ENCODE results near the gene LPO. TPM values are rescaled to one million over a fixed set of nuclear protein-coding genes. Genes with fewer than 3 reads are reported as not detected.

LPO gene
- total RNA-seq, 2 donors from 2014 or later: 0.44 TPM; not detected in 1

GRCh38 chr17:58250344-58251011 lies 12.1 kb downstream of the LPO start:
- H3K36me3 Mint-ChIP-seq (ENCODE audit: low read depth): no peaks in the 10 kb centered on the region
- peaks cover 38% of the 10 kb centered on the region for H3K27me3 Mint-ChIP-seq
- DNase-seq (no peak), ATAC-seq (no peak)
- no peaks in the 10 kb centered on the region for H3K9me3 ChIP-seq (ENCODE audit: control insufficient read depth, low read length, poor library complexity, severe bottlenecking)
- no peak overlapping the region for H3K27ac Mint-ChIP-seq
- peaks cover 16% of the 10 kb centered on the region for H3K4me1 Mint-ChIP-seq
- no peak overlapping the region for H3K4me3 Mint-ChIP-seq

DNA sequence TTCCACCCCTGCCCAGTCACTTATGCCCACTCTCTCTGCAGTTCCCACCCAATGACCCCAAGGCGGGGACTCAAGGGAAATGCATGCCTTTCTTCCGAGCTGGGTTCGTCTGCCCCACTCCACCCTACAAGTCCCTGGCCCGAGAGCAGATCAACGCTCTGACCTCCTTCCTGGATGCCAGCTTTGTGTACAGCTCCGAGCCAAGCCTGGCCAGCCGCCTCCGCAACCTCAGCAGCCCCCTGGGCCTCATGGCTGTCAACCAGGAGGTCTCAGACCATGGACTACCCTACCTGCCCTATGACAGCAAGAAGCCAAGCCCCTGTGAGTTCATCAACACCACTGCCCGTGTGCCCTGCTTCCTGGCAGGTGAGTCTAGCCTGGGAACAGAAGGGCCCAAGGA lies 13.8 kb downstream of the LPO start:
- Mint-ChIP-seq H3K4me1 (peaks cover 16% of the 10 kb centered on the region), H3K27ac (no peak overlapping the region), H3K36me3 (ENCODE audit: low read depth) (peaks cover 3% of the 10 kb centered on the region), H3K27me3 (peaks cover 31% of the 10 kb centered on the region), H3K4me3 (no peak overlapping the region)
- no peak for ATAC-seq
- no peaks in the 10 kb centered on the region for H3K9me3 ChIP-seq (ENCODE audit: control insufficient read depth, low read length, poor library complexity, severe bottlenecking)
- DNase-seq: no peak

- DNase-seq (no peak), ATAC-seq (no peak)
- H3K27me3 Mint-ChIP-seq: peaks cover 39% of the 10 kb centered on the region
- no peak overlapping the region for H3K4me3 Mint-ChIP-seq
- peaks cover 3% of the 10 kb centered on the region for H3K36me3 Mint-ChIP-seq (ENCODE audit: low read depth)
- no peak overlapping the region for H3K27ac Mint-ChIP-seq
- H3K9me3 ChIP-seq (ENCODE audit: control insufficient read depth, low read length, poor library complexity, severe bottlenecking): no peaks in the 10 kb centered on the region
- peaks cover 11% of the 10 kb centered on the region for H3K4me1 Mint-ChIP-seq
Measured at GRCh38 chr17:58253082-58253481, 14.7 kb downstream of the LPO start.

DNA sequence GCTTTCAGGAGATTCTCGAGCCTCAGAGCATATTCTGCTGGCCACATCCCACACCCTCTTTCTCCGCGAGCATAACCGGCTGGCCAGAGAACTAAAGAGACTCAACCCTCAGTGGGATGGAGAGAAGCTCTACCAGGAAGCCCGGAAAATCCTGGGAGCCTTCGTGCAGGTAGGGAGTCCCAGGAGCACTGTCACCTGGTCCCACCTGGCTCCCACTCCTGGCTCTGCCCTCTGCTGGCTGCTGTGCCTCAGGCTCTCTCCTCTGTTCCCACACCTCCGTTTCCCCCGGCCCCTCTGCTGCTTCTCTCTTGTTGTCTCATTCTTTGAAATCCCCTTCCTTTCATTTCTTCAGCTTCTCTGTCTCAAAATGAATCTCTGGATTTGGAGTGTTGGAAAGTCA lies 16.4 kb downstream of the LPO start:
- peaks cover 35% of the 10 kb centered on the region for H3K27me3 Mint-ChIP-seq
- H3K9me3 ChIP-seq (ENCODE audit: control insufficient read depth, low read length, poor library complexity, severe bottlenecking): no peaks in the 10 kb centered on the region
- H3K4me1 Mint-ChIP-seq: peaks cover 7% of the 10 kb centered on the region
- ATAC-seq: no peak
- no peak for DNase-seq
- peaks cover 3% of the 10 kb centered on the region for H3K36me3 Mint-ChIP-seq (ENCODE audit: low read depth)
- no peak overlapping the region for H3K4me3 Mint-ChIP-seq
- H3K27ac Mint-ChIP-seq: no peak overlapping the region

DNA sequence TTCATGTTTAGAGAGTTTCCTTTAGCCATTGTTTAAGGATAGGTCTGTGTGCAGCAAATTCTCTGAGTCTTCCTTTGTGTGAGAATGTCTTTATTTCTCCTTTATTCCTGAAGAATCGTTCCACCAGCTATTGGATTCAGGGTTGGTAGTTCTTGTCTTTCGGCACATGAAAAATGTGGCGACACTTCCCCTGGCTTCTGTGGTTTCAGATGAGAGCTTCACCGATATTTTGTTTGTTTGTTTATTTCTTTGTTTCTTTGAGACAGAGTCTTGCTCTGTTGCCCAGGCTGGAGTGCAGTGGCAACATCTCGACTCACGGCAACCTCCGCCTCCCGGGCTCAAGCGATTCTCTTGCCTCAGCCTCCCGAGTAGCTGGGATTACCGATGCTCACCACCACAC lies 23.8 kb downstream of the LPO start:
- no peak for DNase-seq
- peaks cover 87% of the 10 kb centered on the region for H3K27me3 Mint-ChIP-seq
- ATAC-seq: no peak
- H3K27ac Mint-ChIP-seq: no peak overlapping the region
- H3K4me3 Mint-ChIP-seq: no peak overlapping the region
- no peaks in the 10 kb centered on the region for H3K9me3 ChIP-seq (ENCODE audit: control insufficient read depth, low read length, poor library complexity, severe bottlenecking)
- H3K36me3 Mint-ChIP-seq (ENCODE audit: low read depth): peaks cover 6% of the 10 kb centered on the region
- no peaks in the 10 kb centered on the region for H3K4me1 Mint-ChIP-seq

DNA sequence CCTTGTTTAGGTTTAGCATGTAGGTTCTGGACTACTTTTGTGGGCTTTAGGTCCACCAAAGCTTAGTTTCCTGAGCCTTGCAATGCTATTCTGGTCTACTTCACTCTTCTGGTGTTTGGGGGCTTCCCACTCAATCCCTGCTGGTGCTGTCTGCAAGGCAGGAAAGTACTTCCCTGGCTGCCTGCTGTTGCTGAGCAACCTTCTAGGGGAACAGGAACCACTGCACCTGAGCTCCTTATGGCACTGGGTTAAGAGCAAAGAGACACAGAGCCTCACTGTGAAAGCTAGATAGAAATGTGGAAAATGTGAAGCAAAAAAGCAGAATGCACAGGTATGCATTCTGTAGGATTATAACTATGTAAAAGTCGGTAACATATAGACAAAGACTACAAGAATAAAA lies 25.4 kb downstream of the LPO start:
- no peak for ATAC-seq
- Mint-ChIP-seq H3K27ac (no peak overlapping the region), H3K27me3 (peaks cover 81% of the 10 kb centered on the region), H3K4me3 (no peak overlapping the region), H3K36me3 (ENCODE audit: low read depth) (peaks cover 6% of the 10 kb centered on the region), H3K4me1 (no peaks in the 10 kb centered on the region)
- no peak for DNase-seq
- no peaks in the 10 kb centered on the region for H3K9me3 ChIP-seq (ENCODE audit: control insufficient read depth, low read length, poor library complexity, severe bottlenecking)

DNA sequence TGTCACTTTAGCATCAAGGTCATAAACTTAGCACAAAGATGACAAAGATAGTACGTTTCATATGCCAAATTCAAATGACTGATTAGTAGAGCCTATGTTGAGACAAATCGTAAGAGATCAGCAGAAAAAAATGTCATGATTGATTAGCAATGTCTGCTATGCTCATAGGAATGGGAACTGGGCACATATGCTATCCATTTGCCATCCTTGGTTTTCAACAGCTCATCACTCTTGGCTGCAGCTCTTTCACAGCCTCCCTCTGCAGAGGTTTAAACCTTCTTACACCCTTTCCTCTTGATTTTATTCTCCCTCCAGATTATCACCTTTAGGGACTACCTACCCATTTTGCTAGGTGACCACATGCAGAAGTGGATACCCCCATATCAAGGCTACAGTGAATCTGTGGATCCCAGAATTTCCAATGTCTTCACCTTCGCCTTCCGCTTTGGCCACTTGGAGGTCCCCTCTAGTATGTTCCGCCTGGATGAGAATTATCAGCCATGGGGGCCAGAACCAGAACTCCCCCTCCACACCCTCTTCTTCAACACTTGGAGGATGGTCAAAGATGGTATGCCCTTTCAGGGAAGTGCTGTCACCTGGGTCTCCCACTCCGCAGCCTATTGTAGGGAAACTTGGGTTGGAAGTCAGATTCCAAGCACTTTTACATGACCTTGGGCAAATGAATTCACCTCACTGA lies 26.2 kb downstream of the LPO start:
- ATAC-seq (no peak), DNase-seq (no peak)
- no peaks in the 10 kb centered on the region for H3K9me3 ChIP-seq (ENCODE audit: control insufficient read depth, low read length, poor library complexity, severe bottlenecking)
- Mint-ChIP-seq H3K27ac (no peak overlapping the region), H3K4me3 (no peak overlapping the region), H3K36me3 (ENCODE audit: low read depth) (peaks cover 6% of the 10 kb centered on the region), H3K27me3 (peaks cover 81% of the 10 kb centered on the region), H3K4me1 (no peaks in the 10 kb centered on the region)

GRCh38 chr17:58265271-58265670 lies 26.9 kb downstream of the LPO start:
- no peak for DNase-seq

DNA sequence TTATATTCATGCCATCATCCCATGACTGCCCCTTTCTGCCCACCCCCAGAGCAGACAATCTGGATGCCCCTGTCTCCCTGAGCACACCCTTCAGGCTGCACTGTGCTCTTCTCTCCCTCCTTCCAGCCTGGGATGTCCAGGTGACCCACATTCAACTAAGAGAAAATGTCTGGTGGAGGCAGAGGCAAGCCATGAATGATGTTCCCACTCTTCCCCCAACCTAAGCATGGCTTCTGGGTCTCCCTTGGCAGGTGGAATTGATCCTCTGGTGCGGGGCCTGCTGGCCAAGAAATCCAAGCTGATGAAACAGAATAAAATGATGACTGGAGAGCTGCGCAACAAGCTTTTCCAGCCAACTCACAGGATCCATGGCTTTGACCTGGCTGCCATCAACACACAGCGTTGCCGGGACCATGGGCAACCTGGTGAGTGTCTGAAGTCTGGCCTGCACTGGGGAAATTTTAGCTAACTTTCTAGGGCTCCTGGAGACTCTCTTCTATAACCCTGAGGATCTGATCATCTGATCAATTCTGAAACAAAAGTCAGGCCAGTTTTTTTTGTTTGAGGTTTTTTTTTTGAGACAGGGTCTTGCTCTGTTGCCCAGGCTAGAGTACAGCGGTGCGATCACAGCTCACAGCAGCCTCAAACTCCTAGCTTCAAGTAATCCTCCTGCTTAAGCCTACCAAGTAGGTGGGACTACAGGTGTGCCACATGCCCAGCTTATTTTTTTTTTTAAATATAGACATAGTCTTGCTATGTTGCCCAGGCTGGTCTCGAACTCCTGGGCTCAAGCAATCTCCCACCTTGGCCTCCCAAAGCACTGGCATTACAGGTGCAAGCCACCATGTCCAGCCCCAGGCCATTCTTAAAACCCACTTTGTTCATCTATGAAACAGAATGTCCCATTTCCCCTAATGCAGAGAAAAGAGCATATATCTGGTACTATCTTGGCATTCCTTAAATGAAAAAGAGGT lies 27.8 kb downstream of the LPO start:
- no peak overlapping the region for H3K4me3 Mint-ChIP-seq
- H3K36me3 Mint-ChIP-seq (ENCODE audit: low read depth): peaks cover 6% of the 10 kb centered on the region
- DNase-seq (no peak), ATAC-seq (no peak)
- H3K9me3 ChIP-seq (ENCODE audit: control insufficient read depth, low read length, poor library complexity, severe bottlenecking): no peaks in the 10 kb centered on the region
- H3K27me3 Mint-ChIP-seq: peaks cover 76% of the 10 kb centered on the region
- H3K4me1 Mint-ChIP-seq: no peaks in the 10 kb centered on the region
- no peak overlapping the region for H3K27ac Mint-ChIP-seq

More at GRCh38 chr17:58265271-58265670, 26.9 kb downstream of the LPO start:
- H3K4me3 Mint-ChIP-seq: no peak overlapping the region
- ATAC-seq: no peak
- H3K36me3 Mint-ChIP-seq (ENCODE audit: low read depth): peaks cover 6% of the 10 kb centered on the region
- no peak overlapping the region for H3K27ac Mint-ChIP-seq
- no peaks in the 10 kb centered on the region for H3K4me1 Mint-ChIP-seq
- H3K27me3 Mint-ChIP-seq: peaks cover 80% of the 10 kb centered on the region
- H3K9me3 ChIP-seq (ENCODE audit: control insufficient read depth, low read length, poor library complexity, severe bottlenecking): no peaks in the 10 kb centered on the region

DNA sequence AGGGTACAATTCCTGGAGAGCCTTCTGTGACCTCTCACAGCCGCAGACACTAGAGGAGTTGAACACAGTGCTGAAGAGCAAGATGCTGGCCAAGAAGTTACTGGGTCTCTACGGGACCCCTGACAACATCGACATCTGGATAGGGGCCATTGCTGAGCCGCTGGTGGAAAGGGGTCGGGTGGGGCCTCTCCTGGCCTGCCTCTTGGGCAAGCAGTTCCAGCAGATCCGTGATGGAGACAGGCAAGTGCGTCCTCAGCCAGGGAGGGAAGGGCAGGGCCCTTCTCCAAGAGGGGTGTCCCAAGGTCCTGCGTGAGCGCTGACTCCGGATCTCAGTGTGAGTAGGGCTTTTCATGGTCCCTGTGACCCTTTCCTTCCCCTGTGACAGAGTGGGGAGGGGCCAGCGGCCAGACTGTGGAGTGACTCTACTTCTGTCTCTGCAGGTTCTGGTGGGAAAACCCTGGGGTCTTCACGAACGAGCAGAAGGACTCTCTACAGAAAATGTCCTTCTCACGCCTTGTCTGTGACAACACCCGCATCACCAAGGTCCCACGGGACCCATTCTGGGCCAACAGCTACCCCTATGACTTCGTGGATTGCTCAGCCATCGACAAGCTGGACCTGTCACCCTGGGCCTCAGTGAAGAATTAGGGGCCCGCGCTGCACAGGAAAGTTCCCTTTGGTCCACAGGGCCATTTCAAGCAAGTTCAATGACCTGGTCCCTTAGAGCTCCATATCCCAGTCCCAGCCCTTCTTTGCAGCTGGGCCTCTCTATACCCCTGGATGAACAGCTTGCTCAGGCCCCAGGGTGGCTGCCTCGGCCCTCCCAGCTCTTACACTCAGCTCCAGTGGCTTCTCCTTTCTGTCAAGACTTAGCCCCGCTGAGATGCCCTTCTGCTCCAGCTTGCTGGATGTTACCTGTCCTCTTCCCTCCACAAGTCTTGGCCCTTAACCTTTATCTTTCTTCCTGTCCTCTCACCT lies 29.3 kb downstream of the LPO start:
- H3K4me1 Mint-ChIP-seq: no peaks in the 10 kb centered on the region
- H3K4me3 Mint-ChIP-seq: no peak overlapping the region
- no peak for ATAC-seq
- H3K27me3 Mint-ChIP-seq: peaks cover 69% of the 10 kb centered on the region
- H3K27ac Mint-ChIP-seq: no peak overlapping the region
- no peaks in the 10 kb centered on the region for H3K9me3 ChIP-seq (ENCODE audit: control insufficient read depth, low read length, poor library complexity, severe bottlenecking)
- DNase-seq: no peak
- peaks cover 6% of the 10 kb centered on the region for H3K36me3 Mint-ChIP-seq (ENCODE audit: low read depth)

DNA sequence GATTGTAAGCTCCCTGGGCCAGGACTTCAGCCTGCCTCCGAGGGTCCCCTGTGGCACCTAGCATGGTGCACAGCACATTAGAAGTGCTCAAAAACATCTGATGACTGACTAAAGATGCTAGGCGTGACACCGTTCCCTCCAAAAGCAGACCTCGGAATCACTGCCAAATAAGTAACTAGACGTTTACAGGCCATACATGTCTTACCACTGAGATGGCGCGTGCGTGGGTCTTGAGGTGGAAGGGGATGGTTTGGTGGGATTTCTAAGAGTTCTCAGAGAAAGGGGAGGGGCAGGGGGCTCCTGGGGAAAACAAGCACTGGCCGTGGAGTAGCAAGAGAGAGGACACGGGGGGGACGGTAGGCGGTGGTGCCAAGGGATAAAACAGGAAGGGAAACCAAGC lies 29.9 kb downstream of the LPO start:
- H3K9me3 ChIP-seq (ENCODE audit: control insufficient read depth, low read length, poor library complexity, severe bottlenecking): no peaks in the 10 kb centered on the region
- no peak overlapping the region for H3K4me3 Mint-ChIP-seq
- H3K4me1 Mint-ChIP-seq: no peaks in the 10 kb centered on the region
- H3K27ac Mint-ChIP-seq: no peak overlapping the region
- H3K27me3 Mint-ChIP-seq: peaks cover 69% of the 10 kb centered on the region
- ATAC-seq: no peak
- no peak for DNase-seq
- peaks cover 6% of the 10 kb centered on the region for H3K36me3 Mint-ChIP-seq (ENCODE audit: low read depth)

DNA sequence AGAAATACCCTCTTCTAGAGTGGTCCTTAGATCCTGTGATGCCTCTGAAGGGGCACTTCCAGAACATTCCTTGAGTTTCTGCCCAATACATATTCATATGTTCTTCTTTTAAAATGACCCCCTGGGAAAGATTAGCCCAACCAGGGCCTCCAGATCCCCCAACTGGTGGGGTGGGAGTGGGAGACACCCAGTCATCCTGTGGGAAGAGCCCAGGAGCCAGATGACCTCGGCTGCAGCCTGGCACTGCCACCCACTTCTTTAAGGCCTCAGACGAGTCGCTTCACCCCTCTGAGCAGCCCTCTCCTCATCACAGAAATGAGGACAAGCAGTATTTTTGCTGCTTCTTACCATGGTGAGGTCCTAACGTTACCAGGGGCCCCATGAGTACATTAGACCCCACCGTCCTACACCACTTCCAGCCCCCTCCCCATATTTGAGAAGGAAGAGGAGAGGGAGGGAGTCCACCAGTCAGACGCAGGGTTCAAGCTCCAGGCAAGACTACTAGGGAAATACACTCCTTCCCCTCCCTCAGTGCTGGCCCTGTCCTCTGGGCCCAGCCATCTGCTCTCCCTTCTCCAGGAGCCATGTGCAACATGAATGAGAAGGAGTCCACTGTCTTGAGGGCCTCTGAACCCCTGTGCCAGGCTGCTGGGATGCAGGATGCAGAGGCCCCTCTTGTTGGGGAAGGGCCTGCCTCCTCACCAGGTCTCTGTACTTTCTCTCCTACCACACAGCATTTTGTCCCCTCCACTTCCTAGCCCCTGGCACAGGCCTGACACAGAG lies 30.6 kb downstream of the LPO start:
- DNase-seq: no peak
- no peak for ATAC-seq
- no peak overlapping the region for H3K27ac Mint-ChIP-seq

More for the DNA sequence above, 30.6 kb downstream of the LPO start:
- Mint-ChIP-seq H3K4me3 (no peak overlapping the region), H3K27me3 (peaks cover 69% of the 10 kb centered on the region), H3K36me3 (ENCODE audit: low read depth) (peaks cover 6% of the 10 kb centered on the region), H3K4me1 (no peaks in the 10 kb centered on the region)
- H3K9me3 ChIP-seq (ENCODE audit: control insufficient read depth, low read length, poor library complexity, severe bottlenecking): no peaks in the 10 kb centered on the region
